ENCODE measurements around the gene ERCC3. TPM values are rescaled to one million over a fixed set of nuclear protein-coding genes. Genes with fewer than 3 reads are reported as not detected.
A peak's percentile ranks its signal among the peaks of the same experiment; 100 is the strongest.

ERCC3 gene
- total and polyA plus RNA-seq, 2 of the 13 experiments (the other 11 are each of a cell fraction or from before 2014, with no cell fraction given), result 49.7 to 64.6 TPM

GRCh38 chr2:127293748-127294562 is at the start of gene ERCC3 (continued):
- peak; percentile 13; the same call in 1 of the 2 replicates for TF ChIP-seq ZNF775 (CRISPR knock-in tag; IDR thresholded peaks at IDR 0.05; ENCODE audit: borderline replicate concordance)
- peak; percentile 57 for TF ChIP-seq ZNF777 (CRISPR knock-in tag; IDR thresholded peaks at IDR 0.05)
- peak; percentile 90 for TF ChIP-seq SMAD1 (CRISPR knock-in tag; IDR thresholded peaks at IDR 0.05; ENCODE audit: borderline replicate concordance, low read depth)
- no peak for TF ChIP-seq SNAPC2 (CRISPR knock-in tag; IDR thresholded peaks at IDR 0.05)
- no peak for TF ChIP-seq ZNF652 (CRISPR knock-in tag; IDR thresholded peaks at IDR 0.05; ENCODE audit: borderline replicate concordance, low read depth)
- no peak for TF ChIP-seq ZBTB21 (CRISPR knock-in tag; IDR thresholded peaks at IDR 0.05)
- TF ChIP-seq CCDC6 (CRISPR knock-in tag; IDR thresholded peaks at IDR 0.05), result peak; percentile 89; the same call in 1 of the 2 replicates
- peak; percentile 88; the same call in 1 of the 2 replicates for TF ChIP-seq KLF13 (CRISPR knock-in tag; IDR thresholded peaks at IDR 0.05)
- TF ChIP-seq ZSCAN20 (CRISPR knock-in tag; IDR thresholded peaks at IDR 0.05; ENCODE audit: borderline replicate concordance), result peak; percentile 27; the same call in 1 of the 2 replicates
- peak; percentile 96; the same call in 1 of the 2 replicates for TF ChIP-seq NFKB2 (CRISPR knock-in tag; IDR thresholded peaks at IDR 0.05; ENCODE audit: borderline replicate concordance)
- peak; percentile 87 for TF ChIP-seq BRD4 (CRISPR knock-in tag; IDR thresholded peaks at IDR 0.05)
- TF ChIP-seq DBP (CRISPR knock-in tag; IDR thresholded peaks at IDR 0.05; ENCODE audit: not compliant biosample characterization), result peak; percentile 32
- peak; percentile 47; the same call in 1 of the 2 replicates for TF ChIP-seq TGIF2 (CRISPR knock-in tag; IDR thresholded peaks at IDR 0.05)
- TF ChIP-seq ZNF672 (CRISPR knock-in tag; IDR thresholded peaks at IDR 0.05), result no peak
- 0 out of 2 replicates have a peak, but pooled peaks have one; percentile 49 for TF ChIP-seq ZNF20 (CRISPR knock-in tag; IDR thresholded peaks at IDR 0.05)
- TF ChIP-seq ZNF720 (CRISPR knock-in tag; IDR thresholded peaks at IDR 0.05), result no peak
- TF ChIP-seq ZZZ3 (CRISPR knock-in tag; IDR thresholded peaks at IDR 0.05; ENCODE audit: borderline replicate concordance), result peak; percentile 95
- TF ChIP-seq THAP8 (CRISPR knock-in tag; IDR thresholded peaks at IDR 0.05; ENCODE audit: borderline replicate concordance), result no peak
- peak; percentile 70 for TF ChIP-seq ZNF143 (CRISPR knock-in tag; IDR thresholded peaks at IDR 0.05)
- no peak for TF ChIP-seq ZNF644 (CRISPR knock-in tag; IDR thresholded peaks at IDR 0.05; ENCODE audit: low read depth)
- peak; percentile 99 for TF ChIP-seq PHF8 (CRISPR knock-in tag; IDR thresholded peaks at IDR 0.05)
- no peak for TF ChIP-seq HHEX (CRISPR knock-in tag; IDR thresholded peaks at IDR 0.05)
- TF ChIP-seq MEIS1 (CRISPR knock-in tag; IDR thresholded peaks at IDR 0.05; ENCODE audit: borderline replicate concordance), result peak; percentile 96
- TF ChIP-seq ZFP37 (CRISPR knock-in tag; IDR thresholded peaks at IDR 0.05; ENCODE audit: borderline replicate concordance), result no peak; the same call in none of the 2 replicates
- TF ChIP-seq MXD4 (CRISPR knock-in tag; IDR thresholded peaks at IDR 0.05), result peak; percentile 84; the same call in 1 of the 2 replicates
- peak; percentile 96 for TF ChIP-seq CAMTA2 (CRISPR knock-in tag; IDR thresholded peaks at IDR 0.05; ENCODE audit: borderline replicate concordance)
- TF ChIP-seq ZC3H4 (CRISPR knock-in tag; IDR thresholded peaks at IDR 0.05; ENCODE audit: borderline replicate concordance), result 0 out of 2 replicates have a peak, but pooled peaks have one; percentile 25
- peak; percentile 31; the same call in 1 of the 2 replicates for TF ChIP-seq ZNF746 (CRISPR knock-in tag; IDR thresholded peaks at IDR 0.05)
- TF ChIP-seq ZNF607 (CRISPR knock-in tag; IDR thresholded peaks at IDR 0.05; ENCODE audit: borderline replicate concordance), result no peak; the same call in 1 of the 2 replicates
- no peak for TF ChIP-seq ZMAT5 (CRISPR knock-in tag; IDR thresholded peaks at IDR 0.05; ENCODE audit: borderline replicate concordance, low read depth)
- TF ChIP-seq SAFB2 (CRISPR knock-in tag; IDR thresholded peaks at IDR 0.05; ENCODE audit: borderline replicate concordance, low read depth), result peak; percentile 99
